HepG2 (cell line): ENCODE results near the gene AHCY. TPM values are rescaled to one million over a fixed set of nuclear protein-coding genes. Genes with fewer than 3 reads are reported as not detected.
A peak's percentile ranks its signal among the peaks of the same experiment; 100 is the strongest.

ENCODE experiments used
- HIVEP1 ChIP-seq: sonication (generic); formaldehyde crosslinking; IDR thresholded peaks from 2 replicates; pipeline ENCODE4 v1.4.0; 2020; ENCODE audit warnings: mild to moderate bottlenecking, missing genetic modification reagents
- JUNB ChIP-seq: sonication (generic); formaldehyde crosslinking; IDR thresholded peaks from 2 replicates; pipeline ENCODE4 v1.8.0; 2022; ENCODE audit warnings: missing genetic modification reagents, mild to moderate bottlenecking, borderline replicate concordance
- MAZ ChIP-seq, 2 experiments: sonication (generic) in 1 of 2; formaldehyde crosslinking in 1 of 2; IDR thresholded peaks; 2 replicates each; pipeline versions ENCODE4 v1.5.0 to v1.6.1; 2012 to 2020; ENCODE audit warnings: low read depth in 2 of 2, mild to moderate bottlenecking in 2 of 2, borderline replicate concordance in 1 of 2, improper control_type of control experiment in 1 of 2, low read length in 1 of 2, missing genetic modification reagents in 1 of 2, moderate library complexity in 1 of 2
- NCOA2 ChIP-seq: sonication (generic); formaldehyde crosslinking; IDR thresholded peaks from 2 replicates; pipeline ENCODE4 v1.8.0; 2022; ENCODE audit warnings: inconsistent platforms
- NFYC ChIP-seq: IDR thresholded peaks from 2 replicates; pipeline ENCODE4 v1.6.1; 2016; ENCODE audit warnings: missing genetic modification reagents, missing compliant biosample characterization
- RFX5 ChIP-seq: IDR thresholded peaks from 2 replicates; pipeline ENCODE4 v1.6.1; 2011; ENCODE audit warnings: low read depth, low read length, improper control_type of control experiment
- RXRB ChIP-seq: IDR thresholded peaks from 2 replicates; pipeline ENCODE4 v1.6.1; 2016; ENCODE audit warnings: borderline replicate concordance, missing genetic modification reagents, missing compliant biosample characterization
- YEATS2 ChIP-seq: sonication (generic); formaldehyde crosslinking; IDR thresholded peaks from 2 replicates; pipeline ENCODE4 v1.4.0; 2020; ENCODE audit warnings: missing genetic modification reagents, borderline replicate concordance
- ZFP37 ChIP-seq: sonication (generic); formaldehyde crosslinking; IDR thresholded peaks from 2 replicates; pipeline ENCODE4 v1.4.0; 2020; ENCODE audit warnings: missing genetic modification reagents, borderline replicate concordance
- ZMYM3 ChIP-seq: sonication (generic); formaldehyde crosslinking; IDR thresholded peaks from 2 replicates; pipeline ENCODE4 v1.5.1; 2020; ENCODE audit warnings: mild to moderate bottlenecking, missing genetic modification reagents
- ZNF207 ChIP-seq: fragments of 450-650 bp; IDR thresholded peaks from 2 replicates; pipeline ENCODE4 v1.6.1; 2016; ENCODE audit warnings: antibody characterized with exemption, borderline replicate concordance
- ZNF264 ChIP-seq: sonication (generic); formaldehyde crosslinking; IDR thresholded peaks from 2 replicates; pipeline ENCODE4 v1.4.0; 2020; ENCODE audit warnings: missing genetic modification reagents
- ZNF282 ChIP-seq: fragments of 450-650 bp; IDR thresholded peaks from 2 replicates; pipeline ENCODE4 v1.6.1; 2018; ENCODE audit not compliant: partially characterized antibody
- ZSCAN21 ChIP-seq: sonication (generic); formaldehyde crosslinking; IDR thresholded peaks from 2 replicates; pipeline ENCODE4 v1.8.0; 2022; ENCODE audit warnings: mild to moderate bottlenecking, missing genetic modification reagents, moderate library complexity, borderline replicate concordance
- polyA plus RNA-seq, 8 experiments: library from polyadenylated mRNA; depleted of rRNA in 3 of 8; stranded (reverse) in 7 of 8; unstranded in 1 of 8; fragments of >200 nt; fragmentation: Illumina TruSeq in 4 of 8; extraction: Trizol in 4 of 8; gene quantifications; 2 replicates each; pipeline versions ENCODE4 v1.2.1 to v1.2.3, GENCODE V29; 2011 to 2016; ENCODE audit warnings: low read depth in 4 of 8, missing spikeins in 1 of 8, mixed read lengths in 1 of 8; ENCODE audit not compliant: insufficient read depth in 1 of 8
- total RNA-seq, 5 experiments: library from RNA; depleted of rRNA; stranded (reverse); fragments of >200 nt; fragmentation: Illumina TruSeq; extraction: Trizol; gene quantifications; 2 replicates each; pipeline ENCODE4 v1.2.3, GENCODE V29; 2016; ENCODE audit warnings: low read depth in 1 of 5
- TF ChIP-seq, protein P1 (sequence below): IDR thresholded peaks from 2 replicates; pipeline ENCODE4 v1.4.0; 2020; ENCODE audit warnings: mild to moderate bottlenecking, missing genetic modification reagents
- TF ChIP-seq, protein P2 (sequence below): sonication (generic); formaldehyde crosslinking; IDR thresholded peaks from 2 replicates; pipeline ENCODE4 v1.4.0; 2020; ENCODE audit warnings: missing genetic modification reagents, mild to moderate bottlenecking, borderline replicate concordance
- TF ChIP-seq, protein P3 (sequence below): sonication (generic); formaldehyde crosslinking; IDR thresholded peaks from 2 replicates; pipeline ENCODE4 v1.4.0; 2020; ENCODE audit warnings: missing genetic modification reagents
- TF ChIP-seq, protein P4 (sequence below): sonication (generic); formaldehyde crosslinking; IDR thresholded peaks from 2 replicates; pipeline ENCODE4 v1.5.0; 2020; ENCODE audit warnings: missing genetic modification reagents, mild to moderate bottlenecking, borderline replicate concordance
- TF ChIP-seq, protein P5 (sequence below): sonication (generic); formaldehyde crosslinking; IDR thresholded peaks from 2 replicates; pipeline ENCODE4 v1.8.1; 2022; ENCODE audit warnings: mild to moderate bottlenecking, missing genetic modification reagents

AHCY gene
- total and polyA plus RNA-seq, 2 of the 13 experiments (the other 11 are each of a cell fraction or from before 2014, with no cell fraction given) = 407 to 419 TPM

DNA sequence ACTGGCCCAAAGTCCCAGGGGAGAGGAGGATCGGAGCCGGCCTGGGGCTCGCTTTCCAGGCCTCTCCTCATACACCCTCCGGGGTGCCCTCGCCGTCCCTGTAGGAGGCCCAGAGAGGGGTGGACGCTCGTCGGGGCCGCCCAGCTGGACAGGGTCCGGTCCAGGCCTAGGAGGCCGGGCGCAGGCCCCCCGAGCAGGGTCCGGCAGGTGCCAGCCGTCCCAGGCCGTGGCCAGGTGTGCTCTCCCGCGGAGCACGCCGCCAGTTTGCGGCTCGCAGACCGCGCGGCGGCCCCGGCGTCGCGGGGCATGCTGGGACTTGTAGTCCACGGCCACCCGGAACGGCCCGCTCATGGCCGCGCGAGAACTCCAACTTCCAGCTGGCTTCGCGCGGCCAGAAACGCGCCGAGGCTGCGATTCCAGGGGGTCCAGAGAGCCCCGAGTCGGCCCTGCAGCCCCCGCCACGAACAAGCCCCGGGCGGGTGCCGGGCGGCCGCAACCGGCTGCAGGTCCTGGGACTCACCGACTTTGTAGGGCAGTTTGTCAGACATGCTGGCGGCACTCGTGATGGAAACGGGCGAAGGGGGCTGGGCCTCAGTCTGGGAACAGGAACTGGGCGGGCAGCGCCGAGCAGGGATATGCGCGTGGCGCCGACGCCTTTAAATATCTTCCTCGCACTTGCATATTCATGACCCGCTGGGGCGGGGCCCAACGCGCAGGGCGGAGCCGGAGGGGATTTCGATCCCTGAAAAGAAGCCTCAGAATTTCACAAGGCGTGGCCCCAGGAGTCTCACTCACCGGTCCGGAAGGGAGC lies at the start of gene AHCY (continued):
- TF ChIP-seq, protein P1, sequence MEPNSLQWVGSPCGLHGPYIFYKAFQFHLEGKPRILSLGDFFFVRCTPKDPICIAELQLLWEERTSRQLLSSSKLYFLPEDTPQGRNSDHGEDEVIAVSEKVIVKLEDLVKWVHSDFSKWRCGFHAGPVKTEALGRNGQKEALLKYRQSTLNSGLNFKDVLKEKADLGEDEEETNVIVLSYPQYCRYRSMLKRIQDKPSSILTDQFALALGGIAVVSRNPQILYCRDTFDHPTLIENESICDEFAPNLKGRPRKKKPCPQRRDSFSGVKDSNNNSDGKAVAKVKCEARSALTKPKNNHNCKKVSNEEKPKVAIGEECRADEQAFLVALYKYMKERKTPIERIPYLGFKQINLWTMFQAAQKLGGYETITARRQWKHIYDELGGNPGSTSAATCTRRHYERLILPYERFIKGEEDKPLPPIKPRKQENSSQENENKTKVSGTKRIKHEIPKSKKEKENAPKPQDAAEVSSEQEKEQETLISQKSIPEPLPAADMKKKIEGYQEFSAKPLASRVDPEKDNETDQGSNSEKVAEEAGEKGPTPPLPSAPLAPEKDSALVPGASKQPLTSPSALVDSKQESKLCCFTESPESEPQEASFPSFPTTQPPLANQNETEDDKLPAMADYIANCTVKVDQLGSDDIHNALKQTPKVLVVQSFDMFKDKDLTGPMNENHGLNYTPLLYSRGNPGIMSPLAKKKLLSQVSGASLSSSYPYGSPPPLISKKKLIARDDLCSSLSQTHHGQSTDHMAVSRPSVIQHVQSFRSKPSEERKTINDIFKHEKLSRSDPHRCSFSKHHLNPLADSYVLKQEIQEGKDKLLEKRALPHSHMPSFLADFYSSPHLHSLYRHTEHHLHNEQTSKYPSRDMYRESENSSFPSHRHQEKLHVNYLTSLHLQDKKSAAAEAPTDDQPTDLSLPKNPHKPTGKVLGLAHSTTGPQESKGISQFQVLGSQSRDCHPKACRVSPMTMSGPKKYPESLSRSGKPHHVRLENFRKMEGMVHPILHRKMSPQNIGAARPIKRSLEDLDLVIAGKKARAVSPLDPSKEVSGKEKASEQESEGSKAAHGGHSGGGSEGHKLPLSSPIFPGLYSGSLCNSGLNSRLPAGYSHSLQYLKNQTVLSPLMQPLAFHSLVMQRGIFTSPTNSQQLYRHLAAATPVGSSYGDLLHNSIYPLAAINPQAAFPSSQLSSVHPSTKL (CRISPR knock-in tag) = peak; percentile 55; the same call in 1 of the 2 replicates
- TF ChIP-seq, protein P2, sequence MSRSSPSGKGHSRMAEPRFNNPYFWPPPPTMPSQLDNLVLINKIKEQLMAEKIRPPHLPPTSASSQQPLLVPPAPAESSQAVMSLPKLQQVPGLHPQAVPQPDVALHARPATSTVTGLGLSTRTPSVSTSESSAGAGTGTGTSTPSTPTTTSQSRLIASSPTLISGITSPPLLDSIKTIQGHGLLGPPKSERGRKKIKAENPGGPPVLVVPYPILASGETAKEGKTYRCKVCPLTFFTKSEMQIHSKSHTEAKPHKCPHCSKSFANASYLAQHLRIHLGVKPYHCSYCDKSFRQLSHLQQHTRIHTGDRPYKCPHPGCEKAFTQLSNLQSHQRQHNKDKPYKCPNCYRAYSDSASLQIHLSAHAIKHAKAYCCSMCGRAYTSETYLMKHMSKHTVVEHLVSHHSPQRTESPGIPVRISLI = peak; percentile 9; the same call in 1 of the 2 replicates
- TF ChIP-seq HIVEP1 (CRISPR knock-in tag) (peak; percentile 78), ZSCAN21 (CRISPR knock-in tag) (peak; percentile 40), ZNF264 (CRISPR knock-in tag) (peak; percentile 58; the same call in 1 of the 2 replicates), MAZ (IDR thresholded peaks at IDR 0.05; ENCODE audit: borderline replicate concordance, low read depth, low read length) (peak; percentile 72; the same call in 1 of the 2 replicates), MAZ (CRISPR knock-in tag; IDR thresholded peaks at IDR 0.05; ENCODE audit: low read depth) (peak; percentile 92), RXRB (peak; percentile 71; the same call in 1 of the 2 replicates), ZNF282 (no peak), RFX5 (no peak), JUNB (CRISPR knock-in tag) (no peak), NCOA2 (peak; percentile 34; the same call in 1 of the 2 replicates), YEATS2 (CRISPR knock-in tag) (peak; percentile 90), ZNF207 (no peak), ZMYM3 (no peak), NFYC (no peak; the same call in 1 of the 2 replicates), ZFP37 (CRISPR knock-in tag) (peak; percentile 69)
- TF ChIP-seq, protein P3, sequence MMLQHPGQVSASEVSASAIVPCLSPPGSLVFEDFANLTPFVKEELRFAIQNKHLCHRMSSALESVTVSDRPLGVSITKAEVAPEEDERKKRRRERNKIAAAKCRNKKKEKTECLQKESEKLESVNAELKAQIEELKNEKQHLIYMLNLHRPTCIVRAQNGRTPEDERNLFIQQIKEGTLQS (CRISPR knock-in tag) = peak; percentile 45
- TF ChIP-seq, protein P4, sequence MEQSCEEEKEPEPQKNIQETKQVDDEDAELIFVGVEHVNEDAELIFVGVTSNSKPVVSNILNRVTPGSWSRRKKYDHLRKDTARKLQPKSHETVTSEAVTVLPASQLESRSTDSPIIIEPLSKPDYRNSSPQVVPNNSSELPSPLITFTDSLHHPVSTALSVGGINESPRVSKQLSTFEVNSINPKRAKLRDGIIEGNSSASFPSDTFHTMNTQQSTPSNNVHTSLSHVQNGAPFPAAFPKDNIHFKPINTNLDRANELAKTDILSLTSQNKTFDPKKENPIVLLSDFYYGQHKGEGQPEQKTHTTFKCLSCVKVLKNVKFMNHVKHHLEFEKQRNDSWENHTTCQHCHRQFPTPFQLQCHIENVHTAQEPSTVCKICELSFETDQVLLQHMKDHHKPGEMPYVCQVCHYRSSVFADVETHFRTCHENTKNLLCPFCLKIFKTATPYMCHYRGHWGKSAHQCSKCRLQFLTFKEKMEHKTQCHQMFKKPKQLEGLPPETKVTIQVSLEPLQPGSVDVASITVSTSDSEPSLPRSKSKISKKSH (CRISPR knock-in tag) = peak; percentile 16; the same call in 1 of the 2 replicates
- TF ChIP-seq, protein P5, sequence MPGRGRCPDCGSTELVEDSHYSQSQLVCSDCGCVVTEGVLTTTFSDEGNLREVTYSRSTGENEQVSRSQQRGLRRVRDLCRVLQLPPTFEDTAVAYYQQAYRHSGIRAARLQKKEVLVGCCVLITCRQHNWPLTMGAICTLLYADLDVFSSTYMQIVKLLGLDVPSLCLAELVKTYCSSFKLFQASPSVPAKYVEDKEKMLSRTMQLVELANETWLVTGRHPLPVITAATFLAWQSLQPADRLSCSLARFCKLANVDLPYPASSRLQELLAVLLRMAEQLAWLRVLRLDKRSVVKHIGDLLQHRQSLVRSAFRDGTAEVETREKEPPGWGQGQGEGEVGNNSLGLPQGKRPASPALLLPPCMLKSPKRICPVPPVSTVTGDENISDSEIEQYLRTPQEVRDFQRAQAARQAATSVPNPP = peak; percentile 49; the same call in 1 of the 2 replicates
